Effector memory CD8-positive, alpha-beta T cell (primary cell): ENCODE results near the gene UVSSA.

Experiments used
- ATAC-seq: fragments of 150-1000 bp; cut with Tn5 transposase; replicated peaks from 2 replicates; pipeline ENCODE4 v1.10.0; 2021; ENCODE audit warnings: mild to moderate bottlenecking, moderate library complexity
- DNase-seq, 3 experiments: peaks; one replicate each; pipeline ENCODE4 v3.0.0; 2021
- H3K27ac Mint-ChIP-seq, 2 donors: one replicate each; pipeline ENCODE4 v1.8.0; 2022; ENCODE audit warnings: mild to moderate bottlenecking in 2 of 2, mixed read lengths in 2 of 2, moderate library complexity in 2 of 2
- H3K27me3 Mint-ChIP-seq, 2 donors: one replicate each; pipeline ENCODE4 v1.8.0; 2022; ENCODE audit warnings: mixed read lengths in 2 of 2
- H3K36me3 Mint-ChIP-seq: one replicate; pipeline ENCODE4 v1.8.0; 2022; ENCODE audit warnings: mild to moderate bottlenecking, moderate library complexity, mixed read lengths; ENCODE audit not compliant: insufficient read depth
- H3K4me1 Mint-ChIP-seq, 2 donors: one replicate each; pipeline ENCODE4 v1.8.0; 2022; ENCODE audit warnings: low read depth in 2 of 2, mixed read lengths in 2 of 2
- H3K4me3 Mint-ChIP-seq, 2 donors: one replicate each; pipeline ENCODE4 v1.8.0; 2022; ENCODE audit warnings: mild to moderate bottlenecking in 2 of 2, mixed read lengths in 2 of 2, moderate library complexity in 2 of 2
- H3K9me3 Mint-ChIP-seq, 2 donors: one replicate each; pipeline ENCODE4 v1.8.0; 2022; ENCODE audit warnings: mixed read lengths in 2 of 2
- total RNA-seq, 9 experiments: gene quantifications; one replicate each; lab custom pipeline; 2026; lab: John Stamatoyannopoulos, UW

Gene UVSSA, protein sequence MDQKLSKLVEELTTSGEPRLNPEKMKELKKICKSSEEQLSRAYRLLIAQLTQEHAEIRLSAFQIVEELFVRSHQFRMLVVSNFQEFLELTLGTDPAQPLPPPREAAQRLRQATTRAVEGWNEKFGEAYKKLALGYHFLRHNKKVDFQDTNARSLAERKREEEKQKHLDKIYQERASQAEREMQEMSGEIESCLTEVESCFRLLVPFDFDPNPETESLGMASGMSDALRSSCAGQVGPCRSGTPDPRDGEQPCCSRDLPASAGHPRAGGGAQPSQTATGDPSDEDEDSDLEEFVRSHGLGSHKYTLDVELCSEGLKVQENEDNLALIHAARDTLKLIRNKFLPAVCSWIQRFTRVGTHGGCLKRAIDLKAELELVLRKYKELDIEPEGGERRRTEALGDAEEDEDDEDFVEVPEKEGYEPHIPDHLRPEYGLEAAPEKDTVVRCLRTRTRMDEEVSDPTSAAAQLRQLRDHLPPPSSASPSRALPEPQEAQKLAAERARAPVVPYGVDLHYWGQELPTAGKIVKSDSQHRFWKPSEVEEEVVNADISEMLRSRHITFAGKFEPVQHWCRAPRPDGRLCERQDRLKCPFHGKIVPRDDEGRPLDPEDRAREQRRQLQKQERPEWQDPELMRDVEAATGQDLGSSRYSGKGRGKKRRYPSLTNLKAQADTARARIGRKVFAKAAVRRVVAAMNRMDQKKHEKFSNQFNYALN
- 29.2 to 109 (median 41.3) reads per million in 9 experiments for total RNA-seq

DNA sequence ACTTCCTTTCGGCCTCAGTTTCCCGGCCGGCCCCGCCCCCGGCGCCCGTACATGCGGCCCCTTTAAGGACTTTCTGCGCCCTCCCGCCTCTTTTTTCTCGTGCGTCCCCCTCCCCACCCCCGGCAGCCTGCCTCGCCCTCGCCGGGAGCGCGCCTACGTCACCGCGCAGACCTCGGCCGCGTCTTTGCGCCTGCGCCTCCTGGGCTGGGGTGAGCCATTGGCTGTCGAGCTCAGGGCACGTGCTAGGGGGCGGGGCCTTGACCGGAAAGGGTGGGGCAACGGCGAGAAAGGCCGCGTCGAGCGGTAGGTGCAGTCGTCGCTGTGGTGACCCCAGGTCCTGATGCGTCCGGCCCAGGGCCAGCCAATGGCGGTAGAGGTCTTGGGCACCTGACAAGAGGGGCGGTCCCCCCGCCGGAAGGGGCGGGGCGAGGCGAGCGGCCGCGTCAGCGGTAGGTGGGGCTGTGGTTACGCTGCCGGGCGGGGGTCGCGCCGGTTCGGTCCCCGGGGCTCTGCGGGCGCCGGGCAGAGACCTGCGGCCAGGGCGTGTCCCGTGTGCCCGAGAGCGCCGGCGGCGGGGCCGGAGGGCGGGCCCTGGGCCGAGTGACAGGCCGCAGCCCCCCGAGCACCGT lies at the start of gene UVSSA:
UVSSA (plus strand) TSS at position 428 of the 629 bp plus-strand sequence. CDS start 884 bp downstream, outside the sequence.
- DNase-seq (peak; percentile 100), ATAC-seq (peak; percentile 89)
- peaks cover 9% of the 10 kb centered on the region for H3K36me3 Mint-ChIP-seq
- peaks cover 28 to 36% of the 10 kb centered on the region in 2 donors for H3K4me1 Mint-ChIP-seq
- H3K27ac Mint-ChIP-seq, result peak within 1 kb of the TSS; percentile 90 to 91
- no peaks in the 10 kb centered on the region for H3K27me3 Mint-ChIP-seq
- no peaks in the 10 kb centered on the region for H3K9me3 Mint-ChIP-seq
- peak within 1 kb of the TSS; percentile 86 to 87 for H3K4me3 Mint-ChIP-seq

DNA sequence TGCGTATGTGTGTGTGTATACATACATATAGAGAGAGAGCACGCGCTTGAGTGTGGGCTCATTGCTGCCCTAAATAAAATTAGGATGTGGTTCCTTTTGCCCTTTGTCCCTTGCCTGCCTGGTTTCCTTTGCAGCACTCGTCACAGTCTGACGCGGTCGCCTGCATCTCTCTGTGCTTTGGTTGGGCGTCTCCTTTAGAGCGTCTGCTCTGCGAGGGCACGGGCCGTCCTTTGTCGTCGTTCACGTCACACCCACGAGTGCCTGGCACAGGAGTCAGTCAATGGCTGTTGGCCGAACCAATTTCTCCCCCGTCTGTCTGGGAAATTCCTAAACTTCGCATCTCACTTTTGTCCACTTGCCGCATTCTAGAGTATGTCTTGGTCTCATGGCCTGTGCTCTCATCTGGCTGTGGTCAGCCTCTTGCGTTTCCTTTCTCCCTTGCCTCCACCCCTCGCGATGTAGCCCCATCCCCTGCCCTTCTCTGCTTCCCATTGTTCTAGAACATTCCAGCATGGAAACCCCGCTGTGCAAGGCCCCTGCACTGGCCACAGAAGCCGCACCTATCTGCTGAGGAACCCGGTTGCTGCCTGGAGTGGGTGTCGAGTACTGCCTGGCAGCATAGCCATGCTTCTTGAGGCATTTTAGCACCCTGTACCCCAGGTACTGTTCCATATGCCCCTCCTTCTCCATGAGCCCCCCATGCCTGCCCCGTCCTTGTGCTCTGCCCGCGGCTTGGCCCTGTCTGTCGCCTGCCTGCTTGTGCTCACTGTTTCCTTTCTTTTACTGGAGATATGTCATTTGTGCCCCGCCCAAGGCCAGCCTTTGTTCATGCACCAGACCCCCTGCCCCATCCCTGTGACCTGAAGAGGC lies 49.3 kb upstream of the UVSSA start:
- H3K4me1 Mint-ChIP-seq, result peaks cover 55 to 56% of the 10 kb centered on the region in 2 donors
- no peaks in the 10 kb centered on the region for H3K27me3 Mint-ChIP-seq
- H3K9me3 Mint-ChIP-seq, result no peaks in the 10 kb centered on the region
- H3K27ac Mint-ChIP-seq, result peak overlapping the region; percentile 72 to 98
- H3K36me3 Mint-ChIP-seq, result peaks cover 50% of the 10 kb centered on the region
- peak; percentile 88 for ATAC-seq
- peak in 2 of 3 experiments; percentile 62 to 65 for DNase-seq
- peak overlapping the region in 1 of 2 donors; percentile 71 for H3K4me3 Mint-ChIP-seq

DNA sequence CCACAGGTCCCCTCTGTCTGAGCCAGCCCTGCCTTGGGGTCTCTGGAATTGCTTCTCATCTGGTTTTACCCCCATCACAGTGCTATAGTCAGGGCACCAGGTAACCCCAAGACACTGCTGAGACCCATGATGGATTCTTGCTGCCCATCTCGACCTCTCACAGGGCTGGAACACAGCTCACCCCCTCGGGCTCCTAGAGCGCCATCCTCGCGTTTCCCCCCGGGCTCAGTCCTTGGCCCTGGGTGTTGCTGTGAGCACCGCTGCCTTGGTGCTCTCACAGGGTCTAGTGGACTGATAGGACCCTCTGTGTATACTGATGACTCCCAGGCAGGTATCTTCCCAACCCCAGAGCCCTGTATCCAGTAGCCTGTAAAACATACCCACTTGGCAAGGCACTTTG lies 48.5 kb upstream of the UVSSA start:
- Mint-ChIP-seq H3K4me3 (no peak overlapping the region), H3K27ac (peak overlapping the region in 1 of 2 donors; percentile 98), H3K27me3 (no peaks in the 10 kb centered on the region), H3K4me1 (peaks cover 55 to 56% of the 10 kb centered on the region in 2 donors), H3K9me3 (no peaks in the 10 kb centered on the region), H3K36me3 (peaks cover 53% of the 10 kb centered on the region)
- DNase-seq, result no peak
- ATAC-seq, result no peak

DNA sequence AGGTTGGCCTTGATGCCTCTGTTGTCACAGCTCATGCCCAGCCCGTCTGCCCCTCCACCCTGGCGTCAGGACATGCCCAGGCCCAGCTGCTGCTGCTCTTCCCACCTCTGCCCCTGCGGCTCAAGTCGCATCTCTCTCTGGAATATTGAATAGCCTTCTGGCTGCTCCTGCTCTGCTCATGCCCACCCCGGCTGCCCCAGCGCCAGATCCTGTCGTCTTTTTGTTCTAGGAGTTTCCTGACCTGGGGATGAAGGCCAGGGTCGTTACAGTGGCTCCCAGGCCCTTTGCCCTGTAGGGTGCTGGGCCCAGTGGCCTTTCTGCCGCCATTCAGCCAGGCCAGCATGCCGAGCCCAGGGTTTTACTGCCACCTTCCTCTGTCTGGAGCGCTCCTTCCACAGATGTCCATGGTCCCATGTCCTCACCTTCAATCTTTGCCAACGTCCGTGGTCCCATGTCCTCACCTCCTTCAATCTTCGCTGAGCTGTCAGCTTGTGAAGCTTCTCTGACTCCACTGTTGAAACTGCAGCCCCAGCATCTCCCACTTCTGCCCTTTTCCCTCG lies 47.6 kb upstream of the UVSSA start:
- no peak for DNase-seq
- H3K27me3 Mint-ChIP-seq, result no peaks in the 10 kb centered on the region
- no peaks in the 10 kb centered on the region for H3K9me3 Mint-ChIP-seq
- H3K36me3 Mint-ChIP-seq, result peaks cover 59% of the 10 kb centered on the region
- H3K4me1 Mint-ChIP-seq, result peaks cover 46 to 52% of the 10 kb centered on the region in 2 donors
- H3K4me3 Mint-ChIP-seq, result no peak overlapping the region
- peak overlapping the region; percentile 80 to 98 for H3K27ac Mint-ChIP-seq
- no peak for ATAC-seq

DNA sequence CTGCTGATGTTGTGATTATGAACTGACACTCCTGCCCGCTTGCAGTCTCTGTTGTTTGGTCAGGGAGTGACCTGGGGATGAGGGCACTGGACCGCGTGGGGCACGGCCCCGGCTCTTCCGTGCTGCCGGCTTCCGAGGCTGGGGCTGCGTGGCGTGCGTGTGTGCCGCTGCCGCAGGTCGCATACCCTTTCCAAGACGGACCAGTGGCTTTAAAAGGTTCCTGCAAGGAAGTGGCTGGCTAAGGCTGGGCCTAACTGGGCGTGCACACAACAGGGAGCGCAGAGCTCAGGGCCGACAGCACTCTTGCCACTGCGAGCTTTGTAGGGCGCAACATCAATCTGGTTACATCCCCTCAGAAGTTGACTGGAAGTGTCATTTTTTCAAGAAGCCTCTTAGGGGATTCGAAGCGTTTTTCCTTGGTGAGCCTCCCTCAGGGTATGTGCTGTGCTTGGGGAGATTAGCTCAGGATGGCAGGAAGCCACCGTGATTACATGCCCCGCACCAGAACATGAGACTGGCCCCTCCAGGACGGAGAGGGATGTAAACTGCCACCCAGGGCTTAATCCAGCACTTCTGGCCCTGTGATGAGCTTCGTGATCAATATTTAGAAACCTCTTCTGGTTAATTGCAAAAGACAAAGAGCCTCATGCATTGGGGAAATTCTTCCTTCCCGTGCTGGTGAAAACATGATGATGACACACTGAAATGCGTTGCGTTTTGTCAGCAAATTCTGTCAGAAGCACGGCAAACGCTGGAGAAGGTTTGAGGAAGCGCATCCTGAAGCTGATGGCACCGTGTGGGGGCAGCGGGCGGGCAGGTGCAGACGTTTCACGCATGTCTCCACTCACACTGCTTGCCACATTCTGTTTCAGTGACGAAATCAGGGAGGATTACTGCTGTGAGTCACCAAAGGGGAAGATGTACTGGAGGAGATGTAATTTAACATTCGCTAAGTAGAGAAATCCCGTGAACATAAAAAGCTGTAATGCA lies 46.2 kb upstream of the UVSSA start:
- peak overlapping the region in 1 of 2 donors; percentile 31 for H3K4me3 Mint-ChIP-seq

DNA sequence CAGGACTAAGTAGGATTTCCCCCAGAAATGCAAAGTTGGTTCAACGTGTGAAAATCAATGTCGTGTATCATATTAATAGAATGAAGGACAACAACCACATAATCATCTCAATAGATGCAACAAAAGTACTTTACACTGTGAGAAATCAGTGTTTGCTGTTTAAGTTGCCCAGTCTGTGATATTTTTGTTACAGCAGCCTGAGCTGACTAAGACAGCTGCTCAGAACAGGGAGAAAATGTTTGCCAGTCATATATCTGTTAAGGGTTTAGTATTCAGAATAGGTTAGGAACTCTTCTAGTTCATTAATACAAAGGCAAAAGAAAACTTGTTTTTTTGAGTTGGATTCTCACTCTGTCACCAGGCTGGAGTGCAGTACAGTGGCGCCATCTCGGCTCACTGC lies 44.8 kb upstream of the UVSSA start:
- ATAC-seq, result no peak
- no peak overlapping the region for H3K4me3 Mint-ChIP-seq
- peaks cover 53 to 65% of the 10 kb centered on the region in 2 donors for H3K4me1 Mint-ChIP-seq
- peak overlapping the region in 1 of 2 donors; percentile 47 for H3K27ac Mint-ChIP-seq
- no peaks in the 10 kb centered on the region for H3K9me3 Mint-ChIP-seq
- H3K36me3 Mint-ChIP-seq, result peaks cover 58% of the 10 kb centered on the region
- no peaks in the 10 kb centered on the region for H3K27me3 Mint-ChIP-seq
- no peak for DNase-seq

More for the DNA sequence above, 46.2 kb upstream of the UVSSA start:
- peak overlapping the region; percentile 47 to 80 for H3K27ac Mint-ChIP-seq
- H3K4me1 Mint-ChIP-seq, result peaks cover 51 to 62% of the 10 kb centered on the region in 2 donors
- no peaks in the 10 kb centered on the region for H3K27me3 Mint-ChIP-seq
- H3K36me3 Mint-ChIP-seq, result peaks cover 58% of the 10 kb centered on the region
- peak; percentile 40 for ATAC-seq
- DNase-seq, result peak in 1 of 3 experiments; percentile 21
- H3K9me3 Mint-ChIP-seq, result no peaks in the 10 kb centered on the region

DNA sequence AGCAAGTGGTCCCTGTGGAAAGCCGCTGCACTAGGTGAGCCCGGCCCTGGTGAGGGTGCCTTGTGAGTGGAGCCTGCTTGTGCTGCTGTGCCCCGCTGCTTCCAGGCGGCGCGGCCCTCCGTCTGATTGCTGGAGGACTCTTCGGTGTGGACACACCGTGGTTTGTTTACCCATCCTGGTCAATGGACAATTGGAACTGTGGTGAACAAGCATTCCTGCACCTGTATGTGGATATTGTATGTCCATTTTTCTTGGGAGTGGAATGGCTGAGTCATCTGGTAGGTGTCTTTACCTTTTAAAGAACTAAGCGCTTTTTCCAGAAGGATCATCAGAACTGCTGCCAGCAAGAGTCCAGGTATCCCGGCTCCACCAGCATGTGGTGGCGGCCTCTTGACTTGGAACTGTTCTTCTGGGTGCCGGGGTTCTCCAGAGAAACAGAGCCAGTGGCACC lies 41.7 kb upstream of the UVSSA start:
- Mint-ChIP-seq H3K27me3 (no peaks in the 10 kb centered on the region), H3K4me3 (peak overlapping the region in 1 of 2 donors; percentile 66), H3K36me3 (peaks cover 52% of the 10 kb centered on the region), H3K4me1 (peaks cover 52 to 58% of the 10 kb centered on the region in 2 donors), H3K9me3 (no peaks in the 10 kb centered on the region), H3K27ac (peak overlapping the region; percentile 41 to 87)
- ATAC-seq (no peak), DNase-seq (no peak)

DNA sequence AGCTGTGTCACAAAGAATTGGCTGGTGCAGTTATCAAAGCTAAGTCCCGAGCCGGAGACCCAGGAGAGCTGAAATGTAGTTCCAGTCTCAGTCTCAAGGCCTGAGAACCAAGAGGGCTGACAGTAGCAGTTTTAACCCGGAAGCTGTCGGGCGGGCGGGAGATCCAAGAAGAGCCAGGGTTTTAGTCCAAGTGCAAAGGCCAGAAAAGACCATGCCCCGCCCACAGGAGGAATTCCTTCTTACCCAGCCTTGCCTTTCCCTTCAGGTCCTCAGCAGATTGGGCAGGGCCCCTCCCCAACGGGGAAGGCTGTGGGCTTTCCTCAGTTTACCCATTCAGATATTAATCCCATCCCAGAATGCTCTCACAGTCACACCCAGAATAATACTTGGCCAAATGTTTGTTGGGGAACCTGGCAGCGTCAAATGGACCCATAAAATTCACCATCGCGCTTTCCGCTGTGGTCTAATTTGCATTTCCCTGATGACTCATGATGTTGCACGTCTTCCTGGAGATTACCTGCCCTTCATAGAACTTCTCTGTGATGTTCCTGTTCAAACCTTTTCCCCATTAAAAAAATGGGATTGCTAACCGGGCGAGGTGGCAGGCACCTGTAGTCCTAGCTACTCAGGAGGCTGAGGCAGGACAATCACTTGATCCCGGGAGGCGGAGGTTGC lies 41.1 kb upstream of the UVSSA start:
- peak overlapping the region; percentile 41 to 81 for H3K27ac Mint-ChIP-seq
- H3K4me1 Mint-ChIP-seq, result peaks cover 51 to 58% of the 10 kb centered on the region in 2 donors
- H3K27me3 Mint-ChIP-seq, result no peaks in the 10 kb centered on the region
- peak overlapping the region; percentile 31 to 66 for H3K4me3 Mint-ChIP-seq
- H3K36me3 Mint-ChIP-seq, result peaks cover 51% of the 10 kb centered on the region
- DNase-seq, result no peak
- ATAC-seq, result peak; percentile 21
- no peaks in the 10 kb centered on the region for H3K9me3 Mint-ChIP-seq

DNA sequence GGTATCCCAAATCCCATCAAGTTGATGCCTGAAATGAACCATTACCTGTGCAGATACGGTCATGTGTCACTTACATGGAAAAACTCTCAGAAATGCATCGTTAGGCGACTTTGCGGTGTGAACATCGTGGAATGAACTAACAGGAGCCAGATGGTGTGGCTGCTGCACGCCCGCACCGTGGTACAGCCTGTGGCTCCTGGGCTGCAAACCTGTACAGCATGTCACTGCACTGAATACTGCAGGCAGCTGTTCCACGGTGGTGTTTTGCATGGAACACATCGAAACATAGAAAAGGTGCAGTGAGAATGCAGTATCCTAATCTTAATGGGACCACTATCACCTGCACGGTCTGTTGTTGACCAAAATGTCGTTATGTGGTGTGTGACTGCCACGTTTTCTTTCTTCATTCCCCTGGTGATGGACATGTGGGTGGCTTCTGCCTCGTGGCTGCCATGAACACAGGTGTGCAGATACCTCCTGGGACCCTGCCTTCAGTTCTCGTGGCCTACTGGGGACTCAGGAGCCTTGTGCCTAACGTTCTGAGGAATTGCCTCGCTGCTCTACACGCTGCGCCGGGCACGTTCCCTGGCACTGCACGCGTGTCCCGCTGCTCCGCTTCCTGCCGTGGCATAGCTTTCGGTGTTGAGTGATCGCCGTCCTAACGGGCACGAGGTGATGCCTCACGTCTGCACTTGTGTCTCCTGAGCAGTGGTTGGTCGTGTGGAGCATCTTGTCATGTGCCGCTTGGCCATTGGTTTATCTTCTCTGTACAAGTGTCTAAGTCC lies 38.9 kb upstream of the UVSSA start:
- Mint-ChIP-seq H3K4me1 (peaks cover 44 to 55% of the 10 kb centered on the region in 2 donors), H3K27me3 (no peaks in the 10 kb centered on the region), H3K27ac (peak overlapping the region in 1 of 2 donors; percentile 95), H3K36me3 (peaks cover 58% of the 10 kb centered on the region), H3K9me3 (no peaks in the 10 kb centered on the region), H3K4me3 (peak overlapping the region in 1 of 2 donors; percentile 77)
- ATAC-seq (no peak), DNase-seq (no peak)

DNA sequence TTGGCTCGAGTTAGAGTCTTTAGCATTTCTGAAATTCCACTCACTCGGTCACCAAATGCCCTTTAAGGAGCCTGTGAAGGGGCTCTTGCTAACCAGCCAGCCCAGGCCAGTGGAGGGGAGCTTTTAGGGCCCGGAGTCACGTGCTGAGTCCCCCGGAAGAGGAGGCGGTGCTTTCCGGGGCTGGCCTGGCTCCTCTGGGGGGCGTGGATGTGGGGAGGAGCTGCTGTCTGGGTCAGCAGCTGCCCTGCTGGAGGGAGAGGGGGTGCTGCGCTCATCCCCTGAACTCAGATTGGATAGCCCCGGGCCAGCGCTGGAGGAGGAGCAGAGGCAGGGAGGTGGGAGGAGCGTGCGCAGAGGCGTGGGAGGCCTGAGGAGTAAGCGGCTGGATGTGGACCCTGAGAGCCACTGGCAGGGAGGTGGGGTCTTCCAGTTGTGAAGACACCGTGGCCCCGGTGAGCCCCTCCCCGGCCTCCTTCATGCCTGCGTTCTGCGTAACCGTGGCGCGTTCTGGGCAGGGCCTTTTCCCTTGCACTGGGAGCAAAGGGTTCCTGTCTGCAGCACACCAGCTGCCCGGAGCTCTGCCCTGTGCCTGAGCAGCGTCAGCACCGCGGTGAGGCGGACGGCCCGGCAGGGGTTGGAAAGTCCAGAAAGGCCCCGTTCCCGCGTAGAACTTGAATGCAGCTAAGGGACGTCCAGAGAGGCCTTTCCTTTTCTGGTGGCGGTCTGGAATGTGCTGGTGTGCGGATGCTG lies 37.6 kb upstream of the UVSSA start:
- H3K4me1 Mint-ChIP-seq, result peaks cover 41 to 57% of the 10 kb centered on the region in 2 donors
- no peaks in the 10 kb centered on the region for H3K9me3 Mint-ChIP-seq
- H3K36me3 Mint-ChIP-seq, result peaks cover 62% of the 10 kb centered on the region
- DNase-seq (peak; percentile 28 to 69 (median 64)), ATAC-seq (peak; percentile 70)
- H3K27me3 Mint-ChIP-seq, result no peaks in the 10 kb centered on the region
- peak overlapping the region; percentile 77 to 83 for H3K4me3 Mint-ChIP-seq
- H3K27ac Mint-ChIP-seq, result peak overlapping the region; percentile 93 to 95
